ENCODE results near the gene ZNF592.

- TF ChIP-seq CTCF (tag by site-specific recombination; IDR thresholded peaks at IDR 0.05) (no peak), ZBTB17 (tag by site-specific recombination; IDR thresholded peaks at IDR 0.05) (no peak), SALL2 (tag by site-specific recombination; IDR thresholded peaks at IDR 0.05; ENCODE audit: borderline replicate concordance) (no peak), ZBTB8A (tag by site-specific recombination; IDR thresholded peaks at IDR 0.05) (no peak), ZNF184 (tag by site-specific recombination; IDR thresholded peaks at IDR 0.05) (no peak)
- TF ChIP-seq, protein P1, sequence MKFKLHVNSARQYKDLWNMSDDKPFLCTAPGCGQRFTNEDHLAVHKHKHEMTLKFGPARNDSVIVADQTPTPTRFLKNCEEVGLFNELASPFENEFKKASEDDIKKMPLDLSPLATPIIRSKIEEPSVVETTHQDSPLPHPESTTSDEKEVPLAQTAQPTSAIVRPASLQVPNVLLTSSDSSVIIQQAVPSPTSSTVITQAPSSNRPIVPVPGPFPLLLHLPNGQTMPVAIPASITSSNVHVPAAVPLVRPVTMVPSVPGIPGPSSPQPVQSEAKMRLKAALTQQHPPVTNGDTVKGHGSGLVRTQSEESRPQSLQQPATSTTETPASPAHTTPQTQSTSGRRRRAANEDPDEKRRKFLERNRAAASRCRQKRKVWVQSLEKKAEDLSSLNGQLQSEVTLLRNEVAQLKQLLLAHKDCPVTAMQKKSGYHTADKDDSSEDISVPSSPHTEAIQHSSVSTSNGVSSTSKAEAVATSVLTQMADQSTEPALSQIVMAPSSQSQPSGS (tag by site-specific recombination; IDR thresholded peaks at IDR 0.05; ENCODE audit: low read depth) = no peak
These were observed 44.6 kb upstream of the ZNF592 start for GRCh38 chr15:84703808-84704207.
